Lower leg skin (tissue), 3 donors: ENCODE data around the gene KRT78.

Experiments
- POLR2A ChIP-seq, 2 donors: fragments of 450-650 bp; IDR thresholded peaks; one replicate each; pipeline ENCODE4 v1.6.1; 2016 to 2017; ENCODE audit warnings: antibody characterized with exemption in 2 of 2, mild to moderate bottlenecking in 1 of 2, moderate library complexity in 1 of 2
- TF ChIP-seq, protein P1 (sequence below), 3 donors: fragments of 450-650 bp; IDR thresholded peaks; one replicate each; pipeline ENCODE4 v1.5.1; 2016; ENCODE audit warnings: antibody characterized with exemption in 3 of 3, mild to moderate bottlenecking in 3 of 3, moderate library complexity in 2 of 3

DNA sequence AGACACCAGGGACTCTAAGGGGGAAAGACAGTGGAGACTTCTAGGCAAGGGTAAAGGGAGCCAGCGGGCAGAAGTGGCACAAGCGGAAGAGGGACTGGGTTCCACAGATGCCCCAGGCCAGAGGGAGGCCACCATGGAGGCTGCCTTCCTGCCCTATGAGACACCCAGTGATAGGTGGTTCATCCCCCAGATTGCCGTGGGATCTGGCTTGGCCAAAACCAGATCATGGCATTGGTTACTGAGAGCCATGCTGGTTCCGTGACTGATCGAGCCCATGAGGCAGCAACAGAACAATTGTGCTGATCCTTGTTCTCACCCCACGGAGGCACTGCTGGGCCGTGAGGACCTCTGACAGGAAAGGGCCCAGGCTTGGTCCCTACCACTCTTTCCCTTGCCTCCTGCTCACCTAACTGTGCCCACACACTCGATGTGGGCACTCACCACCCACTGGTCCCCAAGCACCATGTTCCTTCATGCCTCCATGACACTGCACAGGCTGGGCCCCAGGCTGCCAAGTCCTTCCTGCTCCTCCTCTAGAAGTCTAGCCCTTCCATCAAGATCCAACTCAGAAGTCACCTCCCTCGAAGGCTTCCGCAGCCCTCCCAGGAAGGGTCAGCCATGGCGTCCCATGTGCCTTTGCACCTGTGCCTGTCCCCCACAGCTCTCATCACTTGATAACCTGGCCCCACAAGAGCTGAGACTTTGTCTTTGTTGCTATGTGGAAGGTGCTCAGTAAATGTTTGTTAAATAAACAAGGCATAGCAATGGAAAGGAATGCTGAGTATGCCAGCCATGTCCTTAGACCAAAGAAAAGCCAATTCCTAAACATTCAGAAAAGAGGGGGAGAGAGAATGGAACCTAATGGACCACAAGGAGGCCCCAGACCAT, 21.9 kb downstream of the KRT78 start:
- TF ChIP-seq, protein P1, sequence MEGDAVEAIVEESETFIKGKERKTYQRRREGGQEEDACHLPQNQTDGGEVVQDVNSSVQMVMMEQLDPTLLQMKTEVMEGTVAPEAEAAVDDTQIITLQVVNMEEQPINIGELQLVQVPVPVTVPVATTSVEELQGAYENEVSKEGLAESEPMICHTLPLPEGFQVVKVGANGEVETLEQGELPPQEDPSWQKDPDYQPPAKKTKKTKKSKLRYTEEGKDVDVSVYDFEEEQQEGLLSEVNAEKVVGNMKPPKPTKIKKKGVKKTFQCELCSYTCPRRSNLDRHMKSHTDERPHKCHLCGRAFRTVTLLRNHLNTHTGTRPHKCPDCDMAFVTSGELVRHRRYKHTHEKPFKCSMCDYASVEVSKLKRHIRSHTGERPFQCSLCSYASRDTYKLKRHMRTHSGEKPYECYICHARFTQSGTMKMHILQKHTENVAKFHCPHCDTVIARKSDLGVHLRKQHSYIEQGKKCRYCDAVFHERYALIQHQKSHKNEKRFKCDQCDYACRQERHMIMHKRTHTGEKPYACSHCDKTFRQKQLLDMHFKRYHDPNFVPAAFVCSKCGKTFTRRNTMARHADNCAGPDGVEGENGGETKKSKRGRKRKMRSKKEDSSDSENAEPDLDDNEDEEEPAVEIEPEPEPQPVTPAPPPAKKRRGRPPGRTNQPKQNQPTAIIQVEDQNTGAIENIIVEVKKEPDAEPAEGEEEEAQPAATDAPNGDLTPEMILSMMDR (IDR thresholded peaks at IDR 0.05): no peak
- no peak for TF ChIP-seq POLR2A (IDR thresholded peaks at IDR 0.05)
